SKM-1 treated with dmso at 0.1 percent for 144 hours (cell line): Measurements from ENCODE around the gene RAD51B.
"Not testable (repeated sequence)": the region's sequence is repeated elsewhere in the genome, so short reads cannot be mapped to it uniquely, and the experiment has no call there.

Experiments used
- DNase-seq: peaks from one replicate; lab custom pipeline; 2025; ENCODE audit not compliant: unreplicated experiment; lab: John Stamatoyannopoulos, UW

Gene RAD51B

GRCh38 chr14:68658029-68658509 is 838.5 kb downstream of the RAD51B start:
- DNase-seq: no peak

GRCh38 chr14:68658943-68659931 is 839.7 kb downstream of the RAD51B start:
- DNase-seq: no peak

GRCh38 chr14:68660495-68660894 is 840.9 kb downstream of the RAD51B start:
- no peak for DNase-seq

GRCh38 chr14:68661226-68662225 is 841.9 kb downstream of the RAD51B start:
- DNase-seq: no peak

- no peak for DNase-seq
Observed at GRCh38 chr14:68662392-68662791, 842.8 kb downstream of the RAD51B start.

- not testable (repeated sequence) for DNase-seq
Observed at GRCh38 chr14:68662826-68663225, 843.2 kb downstream of the RAD51B start.

GRCh38 chr14:68663385-68664076 is 844.0 kb downstream of the RAD51B start:
- no peak for DNase-seq

GRCh38 chr14:68664225-68664681 is 844.7 kb downstream of the RAD51B start:
- DNase-seq: no peak

GRCh38 chr14:68665131-68665530 is 845.6 kb downstream of the RAD51B start:
- no peak for DNase-seq

GRCh38 chr14:68665792-68666204 is 846.2 kb downstream of the RAD51B start:
- no peak for DNase-seq

GRCh38 chr14:68666236-68666635 is 846.7 kb downstream of the RAD51B start:
- no peak for DNase-seq

- no peak for DNase-seq
Observed at GRCh38 chr14:68666899-68667298, 847.3 kb downstream of the RAD51B start.

GRCh38 chr14:68667313-68667791 is 847.8 kb downstream of the RAD51B start:
- DNase-seq: no peak

GRCh38 chr14:68668028-68668427 is 848.4 kb downstream of the RAD51B start:
- no peak for DNase-seq

GRCh38 chr14:68668531-68668930 is 849.0 kb downstream of the RAD51B start:
- no peak for DNase-seq

GRCh38 chr14:68669111-68669511 is 849.5 kb downstream of the RAD51B start:
- no peak for DNase-seq

- no peak for DNase-seq
Observed at GRCh38 chr14:68669603-68670358, 850.2 kb downstream of the RAD51B start.

- no peak for DNase-seq
Observed at GRCh38 chr14:68670359-68670715, 850.8 kb downstream of the RAD51B start.

- DNase-seq: no peak
Observed at GRCh38 chr14:68671909-68672308, 852.3 kb downstream of the RAD51B start.
